HUES64 (cell line): ENCODE measurements around the gene DCHS1.

ENCODE experiments used
- H3K27ac ChIP-seq: 2 replicates; pipeline ENCODE4 v1.7.0; 2013; ENCODE audit warnings: low read depth, low read length, inconsistent platforms
- H3K27me3 ChIP-seq: 2 replicates; pipeline ENCODE4 v1.6.1; 2013; ENCODE audit warnings: mild to moderate bottlenecking, low read length; ENCODE audit not compliant: insufficient read depth
- H3K36me3 ChIP-seq: 2 replicates; pipeline ENCODE4 v1.6.1; 2013; ENCODE audit warnings: mild to moderate bottlenecking, low read length; ENCODE audit not compliant: insufficient read depth
- H3K4me1 ChIP-seq: 2 replicates; pipeline ENCODE4 v1.6.1; 2013; ENCODE audit warnings: mild to moderate bottlenecking, low read length, moderate library complexity; ENCODE audit not compliant: insufficient read depth
- H3K4me3 ChIP-seq: 2 replicates; pipeline ENCODE4 v1.5.1; 2013; ENCODE audit warnings: mild to moderate bottlenecking, low read length, moderate library complexity
- H3K9ac ChIP-seq: 2 replicates; pipeline ENCODE4 v1.6.1; 2013; ENCODE audit warnings: mild to moderate bottlenecking, low read depth, low read length
- H3K9me3 ChIP-seq: 2 replicates; pipeline ENCODE4 v1.6.1; 2013; ENCODE audit warnings: low read depth, low read length; ENCODE audit not compliant: insufficient read depth
- WGBS: fragments of 150-250, 120-280 bp; methylation state at CpG from one replicate; pipeline ENCODE4 v1.1.7; 2013; ENCODE audit warnings: missing lambda C conversion rate; 5-methylcytosine and 5-hydroxymethylcytosine counted together

Gene DCHS1

GRCh38 chr11:6576471-6577373 lies 78.9 kb downstream of the DCHS1 start:
- 87% methylated on average over 5 of the region's 6 CpGs for WGBS
- Histone ChIP-seq H3K4me3 (no peak overlapping the region), H3K27ac (no peak overlapping the region)

GRCh38 chr11:6574816-6575715 lies 80.5 kb downstream of the DCHS1 start:
- no peak overlapping the region for H3K4me3 ChIP-seq
- no peaks in the 10 kb centered on the region for H3K27me3 ChIP-seq
- no peak overlapping the region for H3K9ac ChIP-seq
- H3K4me1 ChIP-seq = no peaks in the 10 kb centered on the region
- 92% methylated on average over 6 of the region's 6 CpGs for WGBS
- no peak overlapping the region for H3K27ac ChIP-seq
- no peaks in the 10 kb centered on the region for H3K9me3 ChIP-seq
- H3K36me3 ChIP-seq = no peaks in the 10 kb centered on the region

More at GRCh38 chr11:6576471-6577373, 78.9 kb downstream of the DCHS1 start:
- Histone ChIP-seq H3K27me3 (no peaks in the 10 kb centered on the region), H3K4me1 (no peaks in the 10 kb centered on the region), H3K36me3 (no peaks in the 10 kb centered on the region; the same call in 1 of the 2 replicates), H3K9me3 (no peaks in the 10 kb centered on the region), H3K9ac (no peak overlapping the region)

- no peak overlapping the region for H3K27ac ChIP-seq
- peaks cover 5% of the 10 kb centered on the region; the same call in 1 of the 2 replicates for H3K4me1 ChIP-seq
- WGBS = 92% methylated on average over 2 of the region's 2 CpGs
- H3K9ac ChIP-seq = no peak overlapping the region
- H3K4me3 ChIP-seq = no peak overlapping the region
- no peaks in the 10 kb centered on the region for H3K9me3 ChIP-seq
- no peaks in the 10 kb centered on the region for H3K27me3 ChIP-seq
- no peaks in the 10 kb centered on the region for H3K36me3 ChIP-seq
Observed at GRCh38 chr11:6572215-6572614, 83.4 kb downstream of the DCHS1 start.

- WGBS = 91% methylated on average over 22 of the region's 22 CpGs
- Histone ChIP-seq H3K36me3 (no peaks in the 10 kb centered on the region), H3K9me3 (no peaks in the 10 kb centered on the region), H3K27me3 (no peaks in the 10 kb centered on the region), H3K9ac (no peak overlapping the region), H3K4me1 (peaks cover 5% of the 10 kb centered on the region; the same call in 1 of the 2 replicates), H3K4me3 (no peak overlapping the region), H3K27ac (no peak overlapping the region)
Observed at GRCh38 chr11:6571434-6572008, 84.1 kb downstream of the DCHS1 start.
